ENCODE measurements around the gene DNAJB8.

- TF ChIP-seq RAD21 (IDR thresholded peaks at IDR 0.05; ENCODE audit: low read depth) (no peak), EP300 (IDR thresholded peaks at IDR 0.05; ENCODE audit: borderline replicate concordance) (no peak), CEBPB (IDR thresholded peaks at IDR 0.05) (no peak), YY1 (IDR thresholded peaks at IDR 0.05; ENCODE audit: low read depth) (no peak), MAX (IDR thresholded peaks at IDR 0.05) (no peak), REST (IDR thresholded peaks at IDR 0.05; ENCODE audit: low read depth) (no peak), TEAD4 (IDR thresholded peaks at IDR 0.05) (no peak)
These were observed 38.5 kb upstream of the DNAJB8 start for GRCh38 chr3:128504963-128505730.

All from Ishikawa (cell line).